Mesothelial cell of epicardium (in vitro differentiated cells): ENCODE measurements around the gene SMIM45.

Experiments
- DNase-seq, 2 experiments: peaks; one replicate each; pipeline ENCODE4 v3.0.0; 2021; ENCODE audit warnings: low spot score in 2 of 2; ENCODE audit not compliant: unreplicated experiment in 2 of 2
- H3K27ac Mint-ChIP-seq: 2 replicates; pipeline ENCODE4 v1.8.0; 2021; ENCODE audit warnings: mixed read lengths
- H3K27me3 Mint-ChIP-seq: 2 replicates; pipeline ENCODE4 v1.8.0; 2021; ENCODE audit warnings: low read depth, mixed read lengths
- H3K36me3 Mint-ChIP-seq: 2 replicates; pipeline ENCODE4 v1.8.0; 2021; ENCODE audit warnings: mixed read lengths
- H3K4me1 Mint-ChIP-seq: 2 replicates; pipeline ENCODE4 v1.8.0; 2021; ENCODE audit warnings: mixed read lengths
- H3K4me3 Mint-ChIP-seq: 2 replicates; pipeline ENCODE4 v1.8.0; 2021; ENCODE audit warnings: mild to moderate bottlenecking, moderate library complexity, mixed read lengths
- H3K9me3 Mint-ChIP-seq: 2 replicates; pipeline ENCODE4 v1.8.0; 2021; ENCODE audit warnings: mixed read lengths
- CTCF ChIP-seq: fragments of 200-600 bp; sonication (generic); IDR thresholded peaks from one replicate; pipeline ENCODE4 v1.5.0; 2021; ENCODE audit warnings: antibody characterized with exemption; ENCODE audit not compliant: unreplicated experiment

Gene SMIM45

DNA sequence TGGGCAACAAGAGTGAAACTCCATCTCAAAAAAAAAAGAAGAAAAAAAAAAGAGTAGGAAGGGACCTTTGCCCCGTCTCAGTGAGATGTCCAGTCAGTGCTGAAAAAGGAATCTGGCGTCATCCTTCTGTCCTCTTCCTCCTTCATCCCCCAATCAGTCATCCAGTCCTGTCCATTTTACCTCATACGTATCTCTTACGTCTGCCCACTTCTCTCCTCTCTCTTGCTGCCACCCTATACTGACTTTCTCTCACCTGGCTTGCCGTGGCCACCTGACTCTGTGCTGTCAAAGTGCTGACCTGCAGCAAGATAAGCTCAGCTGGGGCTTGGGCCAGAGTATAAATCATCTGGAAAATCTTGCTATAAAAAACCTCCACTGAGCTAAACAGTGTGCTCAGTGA is 30.9 kb downstream of the SMIM45 start:
- H3K27me3 Mint-ChIP-seq, result peaks cover 26% of the 10 kb centered on the region
- H3K27ac Mint-ChIP-seq, result no peak overlapping the region
- no peaks in the 10 kb centered on the region for H3K4me1 Mint-ChIP-seq
- H3K4me3 Mint-ChIP-seq, result no peak overlapping the region
- no peak for DNase-seq
- no peak for TF ChIP-seq CTCF
- no peaks in the 10 kb centered on the region for H3K36me3 Mint-ChIP-seq
- no peaks in the 10 kb centered on the region for H3K9me3 Mint-ChIP-seq

DNA sequence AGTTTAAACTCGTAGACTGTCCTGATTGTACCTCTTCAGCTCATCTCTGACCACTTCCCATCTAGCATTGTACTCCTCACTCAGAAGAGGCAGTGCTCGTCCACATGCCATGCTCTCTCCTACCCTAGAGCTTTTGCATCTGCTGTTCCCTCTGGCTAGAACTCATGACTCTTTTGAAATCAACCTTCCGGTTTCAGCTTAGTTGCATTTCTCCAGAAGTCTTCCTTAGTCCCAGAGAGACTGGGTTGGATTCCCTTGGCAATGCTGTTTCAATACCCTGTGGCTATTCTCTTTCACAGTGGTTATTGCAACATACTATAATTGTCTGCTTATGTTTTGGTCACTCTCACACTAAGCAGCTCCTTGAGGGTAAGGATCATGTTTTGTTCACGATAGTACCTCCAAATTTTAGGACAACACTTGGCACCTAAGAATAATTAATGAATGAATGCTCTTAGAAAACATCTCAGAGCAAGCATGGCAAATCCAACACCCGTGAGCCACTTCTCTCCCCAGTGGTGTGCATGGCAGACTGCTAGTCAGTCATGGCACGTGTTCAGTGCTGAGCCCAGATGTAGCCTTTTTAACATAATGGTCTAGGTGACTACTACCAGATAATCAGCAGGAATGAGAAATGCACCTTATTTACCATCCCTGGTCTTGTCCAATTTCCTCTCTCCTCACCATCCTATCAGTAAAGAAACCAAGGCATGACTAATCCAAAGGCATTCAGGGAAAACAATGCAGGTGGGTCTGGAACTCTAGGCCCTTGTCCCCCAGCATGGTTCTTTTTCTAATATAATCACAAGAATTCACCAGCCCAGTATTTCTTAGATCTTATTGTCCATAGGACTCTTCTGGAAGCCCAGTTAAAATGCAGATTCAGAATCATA is 31.8 kb downstream of the SMIM45 start:
- Mint-ChIP-seq H3K4me3 (no peak overlapping the region), H3K4me1 (no peaks in the 10 kb centered on the region), H3K27me3 (peaks cover 17% of the 10 kb centered on the region), H3K27ac (no peak overlapping the region), H3K36me3 (no peaks in the 10 kb centered on the region), H3K9me3 (no peaks in the 10 kb centered on the region)
- no peak for DNase-seq
- TF ChIP-seq CTCF, result no peak

DNA sequence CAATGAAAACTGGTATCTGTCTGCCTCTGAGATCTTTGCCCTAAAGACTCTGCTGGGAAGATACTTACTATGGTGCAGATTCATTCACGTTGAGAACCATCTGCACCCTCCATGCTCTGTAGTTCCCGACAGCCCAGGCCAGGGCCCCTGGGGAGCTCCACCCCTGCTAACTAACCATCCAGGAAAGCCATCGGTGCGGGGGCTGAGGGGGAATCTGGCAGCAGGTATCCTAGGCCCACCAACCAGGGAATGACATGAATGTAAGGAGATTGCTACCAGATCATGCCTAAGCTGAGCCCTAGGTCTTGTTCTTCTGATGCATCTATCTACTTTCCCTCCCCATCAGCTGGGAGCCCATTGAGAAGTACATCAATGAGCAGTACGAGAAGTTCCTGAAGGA is 35.3 kb downstream of the SMIM45 start:
- H3K4me3 Mint-ChIP-seq, result no peak overlapping the region
- DNase-seq, result no peak
- no peaks in the 10 kb centered on the region for H3K36me3 Mint-ChIP-seq
- H3K27ac Mint-ChIP-seq, result no peak overlapping the region
- H3K9me3 Mint-ChIP-seq, result no peaks in the 10 kb centered on the region
- no peaks in the 10 kb centered on the region for H3K4me1 Mint-ChIP-seq
- peaks cover 6% of the 10 kb centered on the region for H3K27me3 Mint-ChIP-seq
- no peak for TF ChIP-seq CTCF

GRCh38 chr22:41989246-41989645 is 37.3 kb downstream of the SMIM45 start:
- Mint-ChIP-seq H3K27ac (no peak overlapping the region), H3K9me3 (no peaks in the 10 kb centered on the region), H3K27me3 (peaks cover 6% of the 10 kb centered on the region), H3K4me3 (no peak overlapping the region), H3K36me3 (peaks cover 4% of the 10 kb centered on the region), H3K4me1 (no peaks in the 10 kb centered on the region)
- DNase-seq, result no peak
- no peak for TF ChIP-seq CTCF

DNA sequence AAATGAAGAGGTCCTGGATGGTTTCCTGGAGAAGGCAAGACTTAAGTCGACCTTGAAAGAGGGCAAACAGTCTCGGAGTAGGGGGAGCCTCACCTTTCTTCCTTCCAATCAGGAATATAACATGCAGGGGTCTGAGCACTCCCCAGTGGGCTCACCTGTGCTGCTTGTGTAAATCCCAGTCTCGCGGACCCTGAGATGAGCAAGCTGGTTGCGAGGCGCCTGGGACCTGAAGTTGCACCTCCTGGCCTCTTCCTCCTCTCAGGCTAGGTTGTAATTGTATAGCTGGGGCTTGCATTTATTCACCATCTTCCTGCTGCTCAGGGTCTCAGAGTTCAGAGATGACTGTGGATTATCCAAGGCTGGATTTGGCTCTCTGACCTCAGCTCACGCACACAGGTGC is 39.2 kb downstream of the SMIM45 start:
- no peak overlapping the region for H3K4me3 Mint-ChIP-seq
- TF ChIP-seq CTCF, result no peak
- no peaks in the 10 kb centered on the region for H3K9me3 Mint-ChIP-seq
- no peak for DNase-seq
- peaks cover 4% of the 10 kb centered on the region for H3K36me3 Mint-ChIP-seq
- H3K27ac Mint-ChIP-seq, result no peak overlapping the region
- no peaks in the 10 kb centered on the region for H3K4me1 Mint-ChIP-seq
- H3K27me3 Mint-ChIP-seq, result peaks cover 2% of the 10 kb centered on the region
